GM18867 (cell line): Measurements from ENCODE around the gene POLR3K.

ENCODE experiments used
- ATAC-seq: cut with Tn5 transposase; IDR thresholded peaks from one replicate; pipeline ENCODE4 v1.9.1; 2021; ENCODE audit warnings: mild to moderate bottlenecking, moderate library complexity; ENCODE audit not compliant: unreplicated experiment

Gene POLR3K

DNA sequence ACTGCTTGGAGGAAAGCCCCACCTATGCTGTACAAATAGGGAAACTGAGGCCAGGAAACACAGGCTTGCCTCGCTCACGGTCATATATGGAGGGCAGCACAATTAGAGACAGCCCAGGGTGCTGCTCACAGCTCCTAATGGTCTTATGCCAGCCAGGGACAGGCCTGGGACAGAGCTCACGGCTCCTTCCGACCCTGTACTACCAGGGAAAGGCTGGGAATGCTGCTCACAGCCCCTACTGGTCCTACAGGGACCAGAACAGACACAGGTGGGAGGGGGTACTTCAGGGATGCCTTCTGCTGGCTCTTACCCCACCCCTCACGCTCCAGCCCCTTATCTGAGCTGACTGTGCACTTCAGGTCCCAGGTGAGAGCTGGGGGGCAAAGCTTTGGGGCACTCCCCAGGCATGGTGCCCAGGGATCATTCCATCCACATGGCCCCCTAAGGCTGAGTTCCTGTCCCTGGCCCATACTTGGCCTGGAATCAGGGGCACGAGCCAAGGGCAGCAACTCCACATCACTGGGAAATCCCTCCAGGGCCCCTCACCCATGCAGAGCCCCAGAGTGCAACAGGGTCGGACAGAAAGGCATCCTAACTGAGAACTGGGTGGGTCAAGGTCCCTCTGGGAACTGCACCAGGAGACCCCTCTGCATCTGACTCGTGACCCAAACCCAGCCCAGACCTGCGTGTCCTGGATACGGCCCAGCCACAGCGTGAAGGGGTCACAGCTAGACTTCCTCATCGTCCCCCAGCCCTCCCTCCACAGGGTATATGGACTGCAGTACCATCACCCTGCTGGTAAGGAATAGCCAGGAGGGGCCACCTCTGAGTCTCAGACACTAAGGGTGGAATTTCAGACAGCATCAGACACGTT lies 13.1 kb upstream of the POLR3K start:
- ATAC-seq, result no peak

GRCh38 chr16:65745-66144 lies 12.3 kb upstream of the POLR3K start:
- ATAC-seq, result no peak

DNA sequence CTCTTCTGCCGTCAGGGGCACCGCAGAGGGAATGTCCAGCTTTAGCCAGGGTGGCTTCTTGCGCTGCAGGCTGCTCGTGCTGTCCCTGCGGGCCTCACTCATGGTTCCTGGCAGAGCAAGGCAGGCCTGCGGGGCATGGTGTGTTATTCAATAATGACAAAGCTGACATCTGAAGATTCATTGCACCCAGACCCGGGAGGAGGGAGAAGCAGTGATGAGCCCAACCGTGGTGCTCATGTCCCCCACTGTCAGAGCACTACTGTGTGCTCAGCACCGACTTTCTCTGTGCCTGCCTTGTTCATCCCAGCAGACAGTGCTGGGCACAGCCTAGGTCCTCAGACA lies 11.5 kb upstream of the POLR3K start:
- ATAC-seq, result no peak

DNA sequence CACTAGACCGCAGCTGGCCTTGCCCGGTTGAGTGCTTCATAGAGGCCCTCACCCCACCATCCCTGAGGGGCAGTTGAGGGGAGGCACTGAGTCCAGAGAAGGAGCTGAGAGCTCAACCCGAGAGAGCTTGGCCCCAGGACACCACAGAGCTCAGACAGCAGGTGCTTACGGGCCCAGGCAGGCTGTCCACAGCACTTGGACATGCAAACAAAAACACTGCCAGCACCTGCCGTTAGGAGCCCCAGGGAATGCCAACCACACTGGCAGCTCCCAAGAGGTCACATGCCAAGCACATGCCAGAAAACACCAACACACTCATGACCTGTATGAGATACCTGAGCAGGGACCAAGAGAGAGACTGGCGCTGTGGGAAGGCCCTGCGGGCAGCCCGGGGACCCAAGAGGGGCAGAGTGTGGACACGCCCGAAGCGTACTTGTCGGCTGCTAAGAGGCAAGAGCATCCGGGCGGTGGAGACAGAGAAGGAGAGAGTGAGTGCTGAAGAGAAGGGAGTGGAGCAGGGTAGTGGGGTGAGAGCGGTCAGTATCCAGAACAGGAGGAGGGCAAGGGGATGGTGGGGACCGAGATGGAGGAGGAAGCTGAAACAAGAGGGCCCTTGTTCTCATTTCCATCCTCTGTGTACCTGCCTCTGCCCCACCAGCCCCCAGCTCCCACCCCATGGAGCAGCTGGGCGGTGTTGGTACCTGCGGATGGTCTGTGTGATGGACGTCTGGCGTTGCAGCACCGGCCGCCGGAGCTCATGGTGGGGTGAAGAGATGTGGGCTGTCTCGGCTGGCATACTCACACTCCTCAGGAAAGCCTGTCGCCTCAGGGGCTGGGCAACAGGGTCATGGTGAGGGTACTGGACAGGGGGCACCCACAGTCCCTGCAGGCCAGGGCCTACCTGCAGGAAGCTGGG lies 10.8 kb upstream of the POLR3K start:
- no peak for ATAC-seq

GRCh38 chr16:63466-63865 lies 10.1 kb upstream of the POLR3K start:
- ATAC-seq, result no peak

DNA sequence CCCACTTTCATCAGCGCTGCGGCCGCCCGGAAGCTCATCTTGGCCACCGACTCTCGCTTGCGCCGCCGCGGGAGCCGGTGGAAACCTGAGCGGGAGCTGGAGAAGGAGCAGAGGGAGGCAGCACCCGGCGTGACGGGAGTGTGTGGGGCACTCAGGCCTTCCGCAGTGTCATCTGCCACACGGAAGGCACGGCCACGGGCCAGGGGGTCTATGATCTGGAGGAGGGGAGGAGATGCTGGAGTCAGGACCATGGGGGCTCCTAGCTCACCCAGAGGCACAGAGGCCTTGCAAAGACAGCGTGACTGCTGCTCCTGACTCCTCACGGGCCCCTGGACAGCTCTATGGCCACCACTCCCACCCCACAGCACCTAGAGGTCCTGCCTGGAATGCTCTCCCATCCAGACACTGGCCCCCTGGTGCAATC lies 9.6 kb upstream of the POLR3K start:
- ATAC-seq, result no peak

GRCh38 chr16:62283-62967 lies 9.0 kb upstream of the POLR3K start:
- no peak for ATAC-seq

DNA sequence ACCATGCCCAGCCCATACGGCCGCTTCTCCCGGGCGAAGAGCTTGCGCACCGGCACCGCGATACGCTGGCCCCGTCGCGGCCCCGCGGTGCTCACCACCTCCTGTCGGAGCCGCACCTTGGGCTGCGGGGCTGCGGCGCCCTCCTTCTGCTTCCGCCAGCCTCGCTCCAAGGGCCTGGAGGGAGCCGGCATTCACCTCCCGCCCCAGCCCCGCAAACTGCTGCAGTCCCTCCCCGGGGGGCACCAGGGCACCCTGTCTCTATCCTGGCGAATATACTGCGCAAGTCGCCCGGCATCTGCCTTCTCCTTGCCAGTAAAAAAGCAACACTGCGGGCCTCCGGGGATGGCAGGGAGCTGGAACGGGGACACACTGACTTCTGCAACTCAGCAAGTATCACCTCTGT lies 8.5 kb upstream of the POLR3K start:
- ATAC-seq, result no peak

GRCh38 chr16:60929-61878 lies 7.8 kb upstream of the POLR3K start:
- no peak for ATAC-seq

- ATAC-seq, result no peak
Observed at GRCh38 chr16:60166-60565, 6.8 kb upstream of the POLR3K start.

GRCh38 chr16:59440-60059 lies 6.1 kb upstream of the POLR3K start:
- no peak for ATAC-seq

DNA sequence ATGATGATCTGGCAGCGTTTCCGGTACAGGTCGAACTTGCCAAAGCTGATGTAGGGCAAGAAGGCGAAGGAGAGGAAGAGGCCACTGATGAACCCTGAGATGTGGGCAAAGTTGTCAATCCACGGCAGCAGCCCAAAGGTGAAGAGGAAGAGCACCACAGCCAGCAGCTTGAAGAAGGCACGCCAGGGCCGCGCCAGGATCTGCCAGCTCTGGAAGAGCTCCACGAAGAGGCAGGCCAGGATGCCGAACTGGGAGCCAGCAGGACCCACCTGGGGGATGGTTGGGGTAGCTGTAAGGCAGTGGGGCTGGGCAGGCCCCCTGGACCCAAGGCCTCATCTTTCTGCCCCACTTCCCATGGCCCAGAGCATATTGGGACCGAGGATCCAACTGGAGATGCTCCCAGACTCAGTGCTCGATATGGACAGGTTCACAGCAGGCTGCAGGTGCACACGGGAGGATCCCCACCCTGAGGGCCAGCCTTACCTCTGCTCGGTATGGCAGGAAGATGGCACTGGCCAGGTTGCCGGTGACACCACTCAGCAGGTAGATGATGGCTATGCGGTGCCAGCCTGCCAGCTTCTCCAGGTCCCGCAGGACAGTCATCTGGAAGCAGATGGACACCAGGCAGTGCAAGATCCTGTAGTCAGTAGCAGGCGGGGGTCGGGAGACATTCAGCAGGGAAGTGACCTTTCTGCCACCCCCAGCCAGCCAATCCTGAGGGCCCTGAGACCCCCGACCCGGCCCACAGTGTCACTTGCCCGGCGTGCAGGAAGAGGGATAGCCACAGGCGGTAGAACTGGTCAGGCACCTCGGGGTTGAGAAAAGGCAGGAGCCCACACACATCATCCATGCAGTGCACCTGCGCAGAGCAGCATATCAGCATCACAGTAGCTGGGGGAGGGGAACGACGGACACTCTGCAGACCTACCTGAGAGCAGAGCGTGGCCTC lies 5.4 kb upstream of the POLR3K start:
- ATAC-seq, result no peak

- ATAC-seq, result no peak
Observed at GRCh38 chr16:57711-58110, 4.3 kb upstream of the POLR3K start.

DNA sequence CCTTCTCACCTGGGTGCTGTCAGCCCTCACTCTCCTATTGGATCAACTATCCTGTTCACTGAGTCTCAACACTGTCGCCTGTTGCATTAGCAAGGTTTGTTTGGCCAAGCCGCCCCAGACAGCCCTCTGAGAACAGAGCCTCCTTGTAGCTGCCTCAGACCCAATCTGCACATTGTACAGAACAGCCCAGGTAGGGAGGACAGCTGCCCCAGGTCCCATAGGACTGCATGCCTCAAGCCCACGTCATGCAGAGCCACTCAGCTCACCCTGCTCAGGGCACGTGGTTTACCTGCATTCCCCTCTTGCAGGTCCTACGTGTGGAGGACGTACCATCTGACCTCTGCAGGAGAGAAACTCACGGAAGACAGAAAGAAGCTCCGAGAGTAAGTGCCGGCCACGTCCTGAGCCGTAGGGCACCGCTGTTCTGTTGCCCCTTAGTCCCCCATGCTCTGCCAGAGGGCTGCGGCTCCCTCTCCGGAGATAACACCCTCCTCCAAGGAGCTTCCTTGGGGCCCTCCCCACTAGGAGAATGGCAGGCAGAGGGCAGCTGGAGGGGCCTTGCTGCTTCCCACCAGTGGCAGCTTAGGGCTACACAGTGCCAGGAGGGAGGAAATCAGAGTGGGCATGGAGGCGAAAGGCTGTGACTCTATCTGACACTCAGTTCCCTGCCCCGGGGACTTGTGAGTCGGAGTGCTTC lies 3.0 kb upstream of the POLR3K start:
- no peak for ATAC-seq

DNA sequence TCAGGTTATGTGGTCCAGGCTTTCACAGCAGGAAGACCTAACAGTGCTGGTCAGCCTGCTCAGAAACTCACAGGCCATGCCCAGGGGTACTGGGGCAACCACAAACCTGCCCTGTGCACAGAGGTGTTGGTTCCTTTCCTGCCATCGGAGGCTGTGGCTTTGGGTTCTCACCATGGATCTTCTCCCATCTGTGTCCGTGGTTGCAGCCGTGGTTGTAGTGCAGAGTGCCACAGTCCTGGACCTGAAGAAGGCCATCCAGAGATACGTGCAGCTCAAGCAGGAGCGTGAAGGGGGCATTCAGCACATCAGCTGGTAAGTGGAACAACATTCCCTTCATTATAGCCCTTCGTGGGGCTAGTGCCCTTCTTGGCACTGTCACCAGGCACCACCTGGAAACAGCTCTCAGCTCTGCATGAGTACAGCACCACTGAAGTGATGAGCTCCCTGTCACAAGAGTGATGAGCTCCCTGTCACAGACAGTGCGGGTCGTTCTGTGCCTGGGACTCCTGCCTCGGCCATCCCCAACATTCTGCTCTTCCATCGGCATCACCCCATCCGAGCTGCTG lies 2.2 kb upstream of the POLR3K start:
- no peak for ATAC-seq

DNA sequence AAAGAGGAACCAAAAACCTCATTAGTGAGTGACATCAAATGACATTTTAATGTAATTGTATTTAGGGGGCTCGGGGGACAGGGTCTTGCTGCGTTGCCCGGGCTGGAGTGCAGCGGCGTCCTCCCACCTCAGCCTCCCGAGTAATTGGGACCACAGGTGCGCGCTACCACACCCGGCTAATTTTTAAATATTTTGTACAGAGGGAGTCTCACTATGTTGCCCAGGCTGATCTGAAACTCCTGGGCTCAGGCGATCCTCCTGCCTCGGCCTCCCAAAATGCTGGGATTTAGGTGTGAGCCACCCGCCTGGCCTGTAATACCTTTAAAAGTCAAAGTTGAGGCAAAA lies 801 bp upstream of the POLR3K start:
- ATAC-seq, result no peak

GRCh38 chr16:50769-51591 lies 2.4 kb downstream of the POLR3K start:
- no peak for ATAC-seq
